GM23338 (cell line): ENCODE results near the gene SUN3.

Experiments used
- CREB1 ChIP-seq: fragments of 250-450 bp; sonication (Bioruptor Pico); IDR thresholded peaks from 2 replicates; pipeline ENCODE4 v1.5.0; 2020; ENCODE audit warnings: low read depth, mild to moderate bottlenecking, moderate library complexity
- EZH2 ChIP-seq: fragments of 200-600 bp; sonication (generic); IDR thresholded peaks from one replicate; pipeline ENCODE4 v1.8.0; 2017; ENCODE audit warnings: antibody characterized with exemption, mild to moderate bottlenecking, low read depth; ENCODE audit not compliant: unreplicated experiment
- EZH2phosphoT487 ChIP-seq: fragments of 200-600 bp; sonication (generic); IDR thresholded peaks from one replicate; pipeline ENCODE4 v1.8.1; 2018; ENCODE audit warnings: antibody characterized with exemption; ENCODE audit not compliant: unreplicated experiment
- JUNB ChIP-seq: IDR thresholded peaks from one replicate; pipeline ENCODE4 v1.6.1; 2016; ENCODE audit warnings: antibody characterized with exemption; ENCODE audit not compliant: unreplicated experiment
- NANOG ChIP-seq: IDR thresholded peaks from 2 replicates; pipeline ENCODE4 v1.6.1; 2016; ENCODE audit warnings: antibody characterized with exemption, borderline replicate concordance
- POLR2AphosphoS5 ChIP-seq: IDR thresholded peaks from 2 replicates; pipeline ENCODE4 v1.6.1; 2016; ENCODE audit warnings: antibody characterized with exemption, low read depth
- STAT1 ChIP-seq: IDR thresholded peaks from one replicate; pipeline ENCODE4 v1.6.1; 2016; ENCODE audit warnings: antibody characterized with exemption; ENCODE audit not compliant: unreplicated experiment
- ZNF114 ChIP-seq: fragments of 250-450 bp; sonication (Bioruptor Pico); IDR thresholded peaks from 2 replicates; pipeline ENCODE4 v1.5.0; 2020; ENCODE audit warnings: mild to moderate bottlenecking, moderate library complexity
- ZNF331 ChIP-seq: fragments of 250-450 bp; sonication (Bioruptor Pico); IDR thresholded peaks from 2 replicates; pipeline ENCODE4 v1.5.0; 2020; ENCODE audit warnings: low read depth, mild to moderate bottlenecking, moderate library complexity
- TF ChIP-seq, protein P1 (sequence below), 2 experiments: fragments of 200-600 bp in 1 of 2; sonication (generic) in 1 of 2; conservative IDR thresholded peaks; 2 replicates each; pipeline versions ENCODE4 v1.5.1 to v1.6.1; 2016 to 2017; ENCODE audit warnings: antibody characterized with exemption in 2 of 2, low read depth in 2 of 2, mild to moderate bottlenecking in 2 of 2, moderate library complexity in 1 of 2
- TF ChIP-seq, protein P2 (sequence below): IDR thresholded peaks from one replicate; pipeline ENCODE4 v1.6.1; 2018; ENCODE audit warnings: antibody characterized with exemption; ENCODE audit not compliant: unreplicated experiment
- TF ChIP-seq, protein P3 (sequence below): IDR thresholded peaks from 2 replicates; pipeline ENCODE4 v1.6.1; 2016; ENCODE audit warnings: antibody characterized with exemption

DNA sequence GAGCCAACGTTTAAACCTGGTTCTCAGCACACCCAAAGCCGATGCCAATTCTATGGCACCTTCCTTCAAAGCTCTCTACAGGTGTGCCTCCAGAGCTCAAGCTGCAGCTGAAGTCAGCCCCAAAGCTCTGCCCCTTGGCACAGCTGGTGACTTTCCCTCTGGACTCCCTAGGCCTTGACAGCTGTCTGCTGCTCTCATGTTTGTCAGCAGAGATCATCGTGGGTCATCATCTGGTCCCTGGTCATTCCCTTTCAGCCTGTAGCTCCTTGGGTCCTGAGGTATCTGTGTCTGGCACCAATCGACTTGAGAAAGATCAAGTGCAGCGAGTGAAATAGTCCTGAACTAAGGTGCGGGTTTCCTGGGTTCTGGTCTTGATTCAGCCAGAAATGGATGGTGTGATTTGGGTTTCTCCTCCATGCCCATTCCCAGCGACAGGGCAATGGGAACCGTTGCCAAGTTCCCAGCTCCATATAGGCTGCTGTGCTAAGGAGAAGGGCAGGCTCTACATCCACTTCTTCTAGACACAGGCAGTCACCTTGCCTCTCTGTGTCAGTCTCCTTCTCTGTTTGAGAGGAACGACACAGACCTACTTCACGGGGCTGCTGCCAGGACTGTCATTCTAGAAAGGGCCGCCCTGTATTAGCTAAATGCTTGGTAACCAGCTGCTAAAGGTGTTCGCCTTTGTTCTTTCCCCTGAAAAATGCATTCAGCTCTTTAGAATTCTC lies 84.2 kb downstream of the SUN3 start:
- TF ChIP-seq EZH2 (no peak), POLR2AphosphoS5 (no peak), EZH2phosphoT487 (no peak), ZNF114 (CRISPR knock-in tag) (no peak), CREB1 (CRISPR knock-in tag) (no peak), STAT1 (no peak), ZNF331 (CRISPR knock-in tag) (no peak), NANOG (no peak), JUNB (no peak)
- TF ChIP-seq, protein P1, sequence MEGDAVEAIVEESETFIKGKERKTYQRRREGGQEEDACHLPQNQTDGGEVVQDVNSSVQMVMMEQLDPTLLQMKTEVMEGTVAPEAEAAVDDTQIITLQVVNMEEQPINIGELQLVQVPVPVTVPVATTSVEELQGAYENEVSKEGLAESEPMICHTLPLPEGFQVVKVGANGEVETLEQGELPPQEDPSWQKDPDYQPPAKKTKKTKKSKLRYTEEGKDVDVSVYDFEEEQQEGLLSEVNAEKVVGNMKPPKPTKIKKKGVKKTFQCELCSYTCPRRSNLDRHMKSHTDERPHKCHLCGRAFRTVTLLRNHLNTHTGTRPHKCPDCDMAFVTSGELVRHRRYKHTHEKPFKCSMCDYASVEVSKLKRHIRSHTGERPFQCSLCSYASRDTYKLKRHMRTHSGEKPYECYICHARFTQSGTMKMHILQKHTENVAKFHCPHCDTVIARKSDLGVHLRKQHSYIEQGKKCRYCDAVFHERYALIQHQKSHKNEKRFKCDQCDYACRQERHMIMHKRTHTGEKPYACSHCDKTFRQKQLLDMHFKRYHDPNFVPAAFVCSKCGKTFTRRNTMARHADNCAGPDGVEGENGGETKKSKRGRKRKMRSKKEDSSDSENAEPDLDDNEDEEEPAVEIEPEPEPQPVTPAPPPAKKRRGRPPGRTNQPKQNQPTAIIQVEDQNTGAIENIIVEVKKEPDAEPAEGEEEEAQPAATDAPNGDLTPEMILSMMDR (conservative IDR thresholded peaks at IDR 0.05; ENCODE audit: low read depth in 2 of 2), result no peak
- TF ChIP-seq, protein P2, sequence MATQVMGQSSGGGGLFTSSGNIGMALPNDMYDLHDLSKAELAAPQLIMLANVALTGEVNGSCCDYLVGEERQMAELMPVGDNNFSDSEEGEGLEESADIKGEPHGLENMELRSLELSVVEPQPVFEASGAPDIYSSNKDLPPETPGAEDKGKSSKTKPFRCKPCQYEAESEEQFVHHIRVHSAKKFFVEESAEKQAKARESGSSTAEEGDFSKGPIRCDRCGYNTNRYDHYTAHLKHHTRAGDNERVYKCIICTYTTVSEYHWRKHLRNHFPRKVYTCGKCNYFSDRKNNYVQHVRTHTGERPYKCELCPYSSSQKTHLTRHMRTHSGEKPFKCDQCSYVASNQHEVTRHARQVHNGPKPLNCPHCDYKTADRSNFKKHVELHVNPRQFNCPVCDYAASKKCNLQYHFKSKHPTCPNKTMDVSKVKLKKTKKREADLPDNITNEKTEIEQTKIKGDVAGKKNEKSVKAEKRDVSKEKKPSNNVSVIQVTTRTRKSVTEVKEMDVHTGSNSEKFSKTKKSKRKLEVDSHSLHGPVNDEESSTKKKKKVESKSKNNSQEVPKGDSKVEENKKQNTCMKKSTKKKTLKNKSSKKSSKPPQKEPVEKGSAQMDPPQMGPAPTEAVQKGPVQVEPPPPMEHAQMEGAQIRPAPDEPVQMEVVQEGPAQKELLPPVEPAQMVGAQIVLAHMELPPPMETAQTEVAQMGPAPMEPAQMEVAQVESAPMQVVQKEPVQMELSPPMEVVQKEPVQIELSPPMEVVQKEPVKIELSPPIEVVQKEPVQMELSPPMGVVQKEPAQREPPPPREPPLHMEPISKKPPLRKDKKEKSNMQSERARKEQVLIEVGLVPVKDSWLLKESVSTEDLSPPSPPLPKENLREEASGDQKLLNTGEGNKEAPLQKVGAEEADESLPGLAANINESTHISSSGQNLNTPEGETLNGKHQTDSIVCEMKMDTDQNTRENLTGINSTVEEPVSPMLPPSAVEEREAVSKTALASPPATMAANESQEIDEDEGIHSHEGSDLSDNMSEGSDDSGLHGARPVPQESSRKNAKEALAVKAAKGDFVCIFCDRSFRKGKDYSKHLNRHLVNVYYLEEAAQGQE, result no peak
- TF ChIP-seq, protein P3, sequence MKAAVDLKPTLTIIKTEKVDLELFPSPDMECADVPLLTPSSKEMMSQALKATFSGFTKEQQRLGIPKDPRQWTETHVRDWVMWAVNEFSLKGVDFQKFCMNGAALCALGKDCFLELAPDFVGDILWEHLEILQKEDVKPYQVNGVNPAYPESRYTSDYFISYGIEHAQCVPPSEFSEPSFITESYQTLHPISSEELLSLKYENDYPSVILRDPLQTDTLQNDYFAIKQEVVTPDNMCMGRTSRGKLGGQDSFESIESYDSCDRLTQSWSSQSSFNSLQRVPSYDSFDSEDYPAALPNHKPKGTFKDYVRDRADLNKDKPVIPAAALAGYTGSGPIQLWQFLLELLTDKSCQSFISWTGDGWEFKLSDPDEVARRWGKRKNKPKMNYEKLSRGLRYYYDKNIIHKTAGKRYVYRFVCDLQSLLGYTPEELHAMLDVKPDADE, result no peak
